Transverse colon (tissue), 4 donors: ENCODE measurements around the gene NAALADL2. TPM values are rescaled to one million over a fixed set of nuclear protein-coding genes. Genes with fewer than 3 reads are reported as not detected.

Source experiments
- DNase-seq: peaks from one replicate; pipeline ENCODE4 v3.0.0-alpha.2; 2019
- H3K27ac ChIP-seq, 4 donors: fragments of 200-600 bp; sonication (generic); 2 replicates each; pipeline ENCODE4 v1.5.1; 2016 to 2018; ENCODE audit warnings: inconsistent platforms in 4 of 4
- H3K27me3 ChIP-seq: fragments of 200-600 bp; sonication (generic); 2 replicates; pipeline ENCODE4 v1.5.1; 2017; ENCODE audit warnings: inconsistent platforms
- H3K36me3 ChIP-seq, 4 donors: fragments of 200-600 bp; sonication (generic); 2 replicates each; pipeline ENCODE4 v1.5.1; 2017 to 2019; ENCODE audit warnings: inconsistent platforms in 4 of 4
- H3K4me1 ChIP-seq, 4 donors: fragments of 200-600 bp; sonication (generic); 2 replicates each; pipeline ENCODE4 v1.5.1; 2017 to 2020; ENCODE audit warnings: inconsistent platforms in 4 of 4
- H3K4me3 ChIP-seq, 4 donors: fragments of 200-600 bp; sonication (generic); 1 replicate in 1 of 4; 2 replicates in 3 of 4; pipeline versions ENCODE4 v1.5.1 to v1.6.1; 2017 to 2019; ENCODE audit warnings: inconsistent platforms in 4 of 4
- H3K9me3 ChIP-seq, 2 donors: fragments of 200-600 bp; sonication (generic); 2 replicates each; pipeline ENCODE4 v1.5.1; 2017 to 2019; ENCODE audit warnings: inconsistent platforms in 2 of 2
- CTCF ChIP-seq, 5 experiments: fragments of 200-600 bp in 3 of 5; fragments of 450-650 bp in 2 of 5; sonication (generic) in 3 of 5; IDR thresholded peaks; 1 replicate in 2 of 5; 2 replicates in 3 of 5; pipeline ENCODE4 v1.5.1; 2016 to 2017; ENCODE audit warnings: antibody characterized with exemption in 5 of 5, inconsistent platforms in 3 of 5, mild to moderate bottlenecking in 2 of 5, moderate library complexity in 1 of 5
- EP300 ChIP-seq: sonication (generic); formaldehyde crosslinking; IDR thresholded peaks from one replicate; pipeline ENCODE4 v1.6.1; 2017; ENCODE audit warnings: antibody characterized with exemption, low read depth
- POLR2A ChIP-seq: fragments of 450-650 bp; IDR thresholded peaks from one replicate; pipeline ENCODE4 v1.6.1; 2016; ENCODE audit warnings: antibody characterized with exemption, mild to moderate bottlenecking, moderate library complexity
- POLR2AphosphoS5 ChIP-seq, 3 donors: sonication (generic); formaldehyde crosslinking; IDR thresholded peaks; one replicate each; pipeline ENCODE4 v1.6.1; 2016; ENCODE audit warnings: antibody characterized with exemption in 3 of 3
- WGBS, 2 donors: methylation state at CpG; one replicate each; pipeline ENCODE4 v1.1.5; 2018; ENCODE audit warnings: low coverage in 1 of 2; 5-methylcytosine and 5-hydroxymethylcytosine counted together
- in situ Hi-C, 4 donors: fragments of 200-750 bp; cut with MboI; loops; one replicate each; pipeline versions ENCODE4 v1.15.0 to v1.15.1; 2017; ENCODE audit warnings: low sequenced_read_pairs in 3 of 4, low pct_ligation_motif_present in 1 of 4, low pct_unique_long_range_greater_than_20kb in 1 of 4
- intact Hi-C: fragments of 100-400 bp; cut with DNase I; formaldehyde crosslinking; loops from one replicate; pipeline ENCODE4 v1.15.1; 2023; ENCODE audit warnings: low total_unique reads
- total RNA-seq, 4 donors: library from RNA; depleted of rRNA; stranded (reverse); fragments of >200 nt; gene quantifications; one replicate each; pipeline ENCODE4 v1.1.0, GENCODE V29; 2016

The NAALADL2 gene
- total RNA-seq, 4 donors from 2014 or later, result 10.1 to 22.7 (median 15.1) TPM

- Histone ChIP-seq H3K9me3 (no peaks in the 10 kb centered on the region), H3K4me1 (peaks cover 0 to 7% (median 2%) of the 10 kb centered on the region in 4 donors), H3K4me3 (no peak overlapping the region), H3K36me3 (no peaks in the 10 kb centered on the region), H3K27ac (no peak overlapping the region), H3K27me3 (no peaks in the 10 kb centered on the region)
- WGBS, 2 donors, result 17 to 50% methylated on average over 1 of the region's 1 CpG
- TF ChIP-seq CTCF (IDR thresholded peaks at IDR 0.05), result no peak
- TF ChIP-seq POLR2A, result no peak
- no peak for TF ChIP-seq EP300
- DNase-seq, result no peak
- intact Hi-C loops, result no loop called here
- in situ Hi-C loops, result no loop called here
Observed at GRCh38 chr3:175005193-175005592, 146.1 kb downstream of the NAALADL2 start.

GRCh38 chr3:175005881-175006280 is 146.7 kb downstream of the NAALADL2 start:
- Histone ChIP-seq H3K27me3 (no peaks in the 10 kb centered on the region), H3K9me3 (no peaks in the 10 kb centered on the region), H3K4me1 (peaks cover 0 to 7% (median 2%) of the 10 kb centered on the region in 4 donors), H3K27ac (no peak overlapping the region), H3K36me3 (no peaks in the 10 kb centered on the region), H3K4me3 (no peak overlapping the region)
- DNase-seq, result no peak
- TF ChIP-seq POLR2AphosphoS5 (IDR thresholded peaks at IDR 0.05), result no peak
- TF ChIP-seq CTCF (IDR thresholded peaks at IDR 0.05), result no peak
- TF ChIP-seq EP300, result no peak
- TF ChIP-seq POLR2A, result no peak
- intact Hi-C loops, result no loop called here
- in situ Hi-C loops, result no loop called here
- 66 to 84% methylated on average over 5 of the region's 5 CpGs for WGBS, 2 donors

- H3K27ac ChIP-seq, result no peak overlapping the region
- 93 to 100% methylated on average over 1 of the region's 1 CpG for WGBS, 2 donors
- H3K4me1 ChIP-seq, result peaks cover 0 to 7% (median 2%) of the 10 kb centered on the region in 4 donors
- no peaks in the 10 kb centered on the region for H3K27me3 ChIP-seq
- H3K4me3 ChIP-seq, result no peak overlapping the region
- no peak for TF ChIP-seq EP300
- TF ChIP-seq POLR2AphosphoS5 (IDR thresholded peaks at IDR 0.05), result no peak
- no peak for TF ChIP-seq CTCF (IDR thresholded peaks at IDR 0.05)
- TF ChIP-seq POLR2A, result no peak
- intact Hi-C loops, result no loop called here
- DNase-seq, result no peak
- in situ Hi-C loops, result no loop called here
- no peaks in the 10 kb centered on the region for H3K9me3 ChIP-seq
- no peaks in the 10 kb centered on the region for H3K36me3 ChIP-seq
Observed at GRCh38 chr3:175007306-175007705, 148.2 kb downstream of the NAALADL2 start.

- 88 to 93% methylated on average over 2 of the region's 2 CpGs for WGBS, 2 donors
- DNase-seq, result no peak
- Histone ChIP-seq H3K27me3 (no peaks in the 10 kb centered on the region), H3K4me3 (no peak overlapping the region), H3K27ac (no peak overlapping the region), H3K4me1 (peaks cover 0 to 7% (median 2%) of the 10 kb centered on the region in 4 donors), H3K36me3 (no peaks in the 10 kb centered on the region), H3K9me3 (no peaks in the 10 kb centered on the region)
- intact Hi-C loops (no loop called here), in situ Hi-C loops (no loop called here)
- TF ChIP-seq POLR2AphosphoS5 (IDR thresholded peaks at IDR 0.05) (no peak), POLR2A (no peak)
Observed at GRCh38 chr3:175009295-175009694, 150.2 kb downstream of the NAALADL2 start.

GRCh38 chr3:175015056-175015635 is 156.0 kb downstream of the NAALADL2 start:
- no peak overlapping the region for H3K27ac ChIP-seq
- in situ Hi-C loops (no loop called here), intact Hi-C loops (no loop called here)
- H3K4me1 ChIP-seq, result no peaks in the 10 kb centered on the region
- H3K27me3 ChIP-seq, result no peaks in the 10 kb centered on the region
- no peaks in the 10 kb centered on the region for H3K9me3 ChIP-seq
- WGBS, 2 donors, result 59 to 66% methylated on average over 6 of the region's 6 CpGs
- DNase-seq, result no peak
- no peak for TF ChIP-seq EP300
- no peak for TF ChIP-seq POLR2A
- H3K4me3 ChIP-seq, result no peak overlapping the region
- no peaks in the 10 kb centered on the region for H3K36me3 ChIP-seq
